ENCODE results near the gene ZYX.
"Not testable (repeated sequence)": the region's sequence is repeated elsewhere in the genome, so short reads cannot be mapped to it uniquely, and the experiment has no call there.

Gene ZYX

DNA sequence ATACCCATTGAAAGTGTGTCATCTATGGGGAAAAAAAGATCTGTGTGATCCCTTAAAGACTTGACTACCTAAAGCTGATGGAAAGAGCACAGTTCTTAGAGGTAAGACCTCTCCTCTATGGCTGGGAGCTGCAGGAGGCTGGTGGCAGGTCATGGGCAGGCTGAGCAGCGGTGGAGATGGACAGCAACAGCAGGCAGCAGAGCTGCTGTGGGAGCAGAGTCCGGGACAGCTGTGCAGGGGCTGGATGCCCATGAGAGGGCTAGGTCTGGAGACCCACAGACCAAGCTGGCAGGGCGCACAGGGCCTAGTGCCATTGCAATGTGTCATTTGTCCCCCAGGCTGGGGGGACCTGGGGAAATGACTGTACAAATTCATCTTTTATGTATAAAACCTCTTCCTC lies 40.9 kb downstream of the ZYX start:
- no peak for DNase-seq

DNA sequence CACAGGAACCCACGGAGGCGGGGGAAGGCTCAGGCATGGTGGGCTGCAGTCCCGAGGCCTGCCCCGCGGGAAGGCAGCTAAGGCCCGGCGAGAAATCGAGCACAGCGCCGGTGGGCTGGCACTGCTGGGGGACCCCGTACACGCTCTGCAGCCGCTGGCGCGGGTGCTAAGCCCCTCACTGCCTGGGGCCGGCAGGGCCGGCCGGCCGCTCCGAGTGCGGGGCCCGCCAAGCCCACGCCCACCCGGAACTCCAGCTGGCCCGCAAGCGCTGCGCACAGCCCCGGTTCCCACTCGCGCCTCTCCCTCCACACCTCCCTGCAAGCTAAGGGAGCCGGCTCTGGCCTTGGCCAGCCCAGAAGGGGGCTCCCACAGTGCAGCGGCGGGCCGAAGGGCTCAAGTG lies 43.3 kb downstream of the ZYX start:
- DNase-seq = not testable (repeated sequence)

- no peak for DNase-seq
Observed at GRCh38 chr7:143426479-143427142, 45.5 kb downstream of the ZYX start.

DNA sequence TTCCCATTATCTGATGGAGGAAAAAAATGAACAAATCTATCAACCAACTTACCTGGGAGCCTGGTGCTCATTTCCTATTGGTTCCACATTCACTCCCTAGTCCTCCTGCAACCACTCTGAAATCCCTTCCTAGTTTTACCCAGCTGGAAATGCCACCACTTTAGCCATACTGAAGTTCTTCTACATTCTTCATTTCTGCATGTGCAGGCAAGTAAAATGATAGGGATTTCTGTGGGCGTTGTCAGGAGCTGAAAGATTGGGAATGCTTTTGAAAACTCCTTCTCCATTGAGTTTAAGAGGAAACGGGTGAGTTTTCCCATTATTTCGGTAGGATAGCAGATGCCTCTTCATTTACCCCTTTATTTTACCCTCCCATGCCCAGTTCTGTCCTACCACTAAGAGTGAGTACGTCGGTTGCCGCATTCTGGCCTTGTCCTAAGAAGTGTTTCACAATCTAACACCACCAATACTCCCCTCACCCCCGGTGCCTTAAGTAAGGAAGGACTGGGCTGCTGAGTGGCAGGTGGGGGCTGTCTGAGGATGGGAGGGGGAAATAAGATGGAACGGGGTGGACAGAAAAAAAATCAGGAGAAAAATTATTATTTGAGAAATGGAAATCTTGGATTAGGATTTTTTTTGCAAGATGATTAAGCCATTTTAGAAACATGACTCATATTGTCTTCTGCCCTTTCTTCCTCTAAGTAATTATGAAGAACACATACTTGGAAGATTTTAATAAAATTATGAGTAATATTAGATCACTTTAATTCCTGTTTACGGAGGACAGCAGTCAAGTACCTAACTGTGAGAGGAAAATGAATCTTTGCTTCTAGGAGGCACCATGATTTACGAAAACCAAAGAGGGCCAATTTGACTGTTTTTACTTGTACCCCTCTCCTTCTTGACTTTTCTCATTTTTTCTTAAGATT lies 48.9 kb downstream of the ZYX start:
- DNase-seq = no peak

DNA sequence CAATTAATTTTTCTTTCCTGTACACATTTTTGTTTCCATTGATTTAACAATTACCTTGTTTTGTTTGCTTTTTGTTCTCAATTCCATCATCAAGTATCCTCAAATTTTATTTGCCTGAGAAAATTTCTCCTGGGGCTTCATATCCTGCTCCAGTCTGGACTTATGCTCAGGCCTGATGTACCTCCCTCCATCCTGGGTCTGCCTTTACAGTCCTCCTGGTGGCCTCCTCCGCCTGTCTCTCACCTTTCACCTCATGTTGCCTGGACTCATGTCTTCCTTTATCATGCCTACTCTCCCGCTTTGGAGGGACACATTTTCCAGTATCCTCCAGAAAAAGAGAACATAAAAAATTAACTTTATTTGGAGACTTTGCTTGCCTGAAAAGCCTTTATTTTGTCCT lies 50.0 kb downstream of the ZYX start:
- DNase-seq = no peak

DNA sequence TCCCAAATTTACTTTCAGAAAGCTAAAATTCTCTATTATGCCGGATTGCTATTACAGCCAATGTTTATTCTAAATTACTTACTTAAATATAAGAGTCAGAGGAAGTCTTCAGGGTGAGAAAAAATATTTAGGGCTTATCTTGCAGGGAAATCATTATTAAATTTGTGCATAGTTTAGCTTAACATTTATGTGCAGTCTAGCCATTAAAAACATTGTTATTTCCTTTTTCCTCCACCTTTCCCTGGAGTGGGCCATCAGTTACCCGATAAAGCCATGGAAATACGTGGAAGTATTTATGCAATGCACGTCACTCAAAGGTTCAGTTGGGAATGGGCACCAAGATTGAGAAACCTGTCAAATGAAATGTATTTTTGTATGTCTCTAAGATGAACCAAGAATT lies 52.6 kb downstream of the ZYX start:
- no peak for DNase-seq

DNA sequence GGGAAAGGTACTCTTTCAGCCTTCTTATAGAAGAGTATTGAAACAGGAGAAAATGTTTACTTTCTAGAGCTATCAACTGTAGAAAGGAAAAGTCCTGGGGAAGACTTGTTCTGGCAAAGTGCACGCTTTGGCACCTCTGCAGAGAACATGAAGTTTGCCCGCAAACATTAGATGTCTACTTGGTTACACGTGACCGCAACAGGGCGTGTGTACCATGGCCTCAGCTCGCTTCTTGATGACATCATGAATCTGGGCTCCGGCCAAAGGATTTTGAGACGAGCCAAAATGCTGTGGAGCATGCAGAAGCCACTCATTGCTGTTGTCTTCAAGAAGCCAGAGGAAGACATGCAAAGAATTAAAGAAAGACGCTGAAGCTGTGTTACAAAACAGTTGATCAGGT lies 53.5 kb downstream of the ZYX start:
- DNase-seq = no peak

DNA sequence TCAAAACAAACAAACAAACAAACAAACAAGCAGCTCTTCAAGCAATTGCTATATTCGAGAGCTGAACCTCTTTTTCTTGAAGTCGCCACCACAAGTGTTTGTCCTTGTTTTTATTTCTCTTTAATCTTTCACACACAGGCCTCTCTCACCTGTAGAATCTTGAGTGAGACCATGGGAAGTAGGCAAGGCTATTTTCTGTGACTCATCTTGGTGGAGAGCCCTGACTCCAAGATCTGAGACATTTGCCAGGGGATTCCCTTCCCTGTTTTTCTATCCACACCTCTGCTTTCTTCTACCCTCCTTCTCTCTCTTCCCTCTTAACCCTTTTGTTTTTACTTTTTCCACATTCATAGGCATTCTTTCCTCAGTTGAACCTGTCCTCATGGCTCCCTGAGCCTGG lies 54.1 kb downstream of the ZYX start:
- DNase-seq = no peak

DNA sequence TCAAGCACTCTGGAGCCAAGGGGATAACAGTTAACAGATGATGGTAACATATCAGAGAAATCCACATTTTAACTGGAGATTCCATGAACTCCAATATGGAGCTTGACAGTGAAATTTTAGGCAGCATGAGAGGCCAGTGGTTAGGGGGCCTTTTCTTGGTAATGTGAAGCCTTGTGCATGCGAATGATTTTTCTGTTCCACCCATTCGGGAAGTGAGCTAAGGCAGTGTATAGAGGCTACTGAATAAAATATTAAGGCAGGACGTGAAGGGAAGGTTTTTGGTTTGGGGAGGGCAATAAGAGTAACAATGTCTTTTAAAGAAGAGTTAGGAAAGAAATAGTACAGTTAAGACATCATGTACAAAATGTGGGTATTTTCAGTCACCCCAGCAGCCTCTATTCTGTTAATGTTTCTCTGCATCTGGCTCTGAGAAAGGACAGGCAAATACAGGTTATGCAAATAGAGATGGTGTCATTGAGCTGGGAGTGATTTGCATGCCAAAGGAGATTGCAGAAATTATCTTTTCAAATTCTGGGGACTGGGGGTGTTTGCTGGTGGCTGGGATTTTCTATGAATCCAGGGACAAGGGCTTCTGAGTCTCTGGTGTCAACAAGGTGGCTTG lies 55.3 kb downstream of the ZYX start:
- DNase-seq = no peak

- no peak for DNase-seq
Observed at GRCh38 chr7:143437578-143437977, 56.4 kb downstream of the ZYX start.

GRCh38 chr7:143439866-143440265 lies 58.7 kb downstream of the ZYX start:
- DNase-seq = no peak

Measured in KG1 (cell line).